ENCODE results near the gene MICB.
A peak's percentile ranks its signal among the peaks of the same experiment; 100 is the strongest.

MICB gene

GRCh38 chr6:31510007-31510406 is 12.1 kb downstream of the MICB start:
- no peak for DNase-seq

DNA sequence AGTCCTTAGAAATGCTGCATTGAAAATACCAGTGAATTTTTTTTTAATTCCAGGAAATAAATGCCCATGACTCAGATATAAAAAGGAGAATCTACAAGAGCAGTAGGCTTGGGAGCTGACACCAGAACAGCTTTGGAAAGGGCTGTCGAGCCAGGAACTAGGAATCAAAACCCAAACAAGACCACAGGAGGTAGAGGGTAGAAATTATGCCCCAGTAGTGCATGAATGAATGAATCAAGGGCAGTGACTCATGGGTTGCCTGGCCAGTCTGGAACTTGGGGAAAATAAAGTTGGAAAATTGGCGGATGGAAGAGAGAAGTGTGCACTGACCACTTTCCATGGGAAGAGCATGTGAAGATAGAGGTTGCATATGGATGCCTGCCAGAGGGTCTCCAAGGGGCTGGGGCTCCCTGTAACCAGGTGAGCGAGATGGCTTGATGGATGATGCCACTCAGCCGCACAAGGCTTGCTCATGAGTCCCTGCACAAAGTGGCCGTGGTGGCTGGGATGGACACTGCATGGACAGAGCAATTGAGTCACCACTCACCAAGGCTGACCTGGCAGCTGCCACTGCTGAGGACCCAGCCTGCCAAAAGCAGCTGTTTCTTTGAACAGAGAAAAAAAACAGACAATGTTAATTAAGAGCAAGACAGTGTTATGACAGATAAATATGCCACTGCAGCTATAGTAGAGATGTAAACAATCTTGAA is 15.7 kb downstream of the MICB start:
- DNase-seq = peak; percentile 40

DNA sequence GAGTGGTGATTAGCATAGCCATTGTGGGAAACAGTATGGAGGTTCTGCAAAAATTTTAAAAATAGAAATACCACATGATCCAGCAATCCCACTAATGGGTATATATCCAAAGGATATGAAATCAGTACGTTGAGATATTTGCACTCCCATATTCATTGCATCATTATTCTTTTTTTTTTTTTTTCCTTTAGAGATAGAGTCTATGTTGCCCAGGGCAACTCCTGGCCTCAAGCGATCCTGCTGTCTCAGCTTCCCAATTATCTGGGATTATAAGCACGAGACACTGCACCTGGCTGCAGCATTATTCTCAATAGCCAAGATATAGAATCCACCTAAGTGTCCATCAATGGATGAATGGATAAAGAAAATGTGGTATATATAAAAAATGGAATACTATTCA is 23.9 kb downstream of the MICB start:
- no peak for DNase-seq

DNA sequence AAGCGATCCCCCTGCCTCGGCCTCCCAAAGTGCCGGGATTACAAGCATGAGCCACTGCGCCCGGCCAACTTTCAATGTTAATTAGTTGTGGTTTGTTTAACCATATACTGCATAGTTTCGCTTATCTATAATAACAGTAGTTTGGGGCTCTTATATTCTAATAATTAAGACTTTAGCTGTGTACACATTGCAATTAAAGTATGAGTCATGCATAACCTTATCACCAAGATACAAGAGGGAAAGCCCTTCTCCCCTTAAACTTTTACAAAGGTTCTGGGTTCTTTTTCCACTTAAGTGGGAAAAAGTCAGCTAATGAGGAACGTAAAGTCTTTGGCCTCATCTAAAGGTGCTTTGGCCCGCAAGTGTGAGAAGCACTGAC is 27.6 kb downstream of the MICB start:
- DNase-seq = no peak

GRCh38 chr6:31525932-31526591 is 28.1 kb downstream of the MICB start:
- peak; percentile 68 for DNase-seq

GRCh38 chr6:31528307-31528777 is 30.4 kb downstream of the MICB start:
- no peak for DNase-seq

DNA sequence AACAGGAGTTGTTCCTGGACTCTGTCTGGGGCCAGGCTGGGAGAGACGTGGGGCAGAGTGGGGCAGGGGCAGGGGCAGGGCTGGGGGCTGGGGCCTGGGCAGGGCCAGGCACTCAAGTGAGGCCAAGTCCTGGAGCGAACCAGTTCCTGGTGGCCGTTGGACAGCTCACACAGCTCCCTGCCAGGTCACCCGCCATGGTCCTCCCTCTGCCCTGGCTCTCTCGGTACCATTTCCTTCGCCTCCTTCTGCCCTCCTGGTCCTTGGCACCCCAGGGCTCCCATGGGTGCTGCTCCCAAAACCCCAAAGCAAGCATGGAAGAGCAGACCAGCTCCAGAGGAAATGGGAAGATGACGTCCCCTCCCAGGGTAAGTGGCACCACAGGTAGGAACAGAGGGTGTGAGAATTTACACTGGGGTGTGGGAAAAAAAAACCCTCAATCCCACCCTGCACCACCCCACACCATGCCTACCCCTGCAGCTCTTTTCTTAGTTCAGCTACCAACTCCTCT is 30.9 kb downstream of the MICB start, which contains the start of gene MCCD1:
TSS of gene MCCD1 (plus strand) at position 142 of the 508 bp plus-strand sequence. CDS start at position 195, 53 bp downstream.
- no peak for DNase-seq

- DNase-seq = no peak
These were observed 31.6 kb downstream of the MICB start for GRCh38 chr6:31529329-31530150.

- DNase-seq = no peak
These were observed 32.7 kb downstream of the MICB start for GRCh38 chr6:31530659-31531058.

DNA sequence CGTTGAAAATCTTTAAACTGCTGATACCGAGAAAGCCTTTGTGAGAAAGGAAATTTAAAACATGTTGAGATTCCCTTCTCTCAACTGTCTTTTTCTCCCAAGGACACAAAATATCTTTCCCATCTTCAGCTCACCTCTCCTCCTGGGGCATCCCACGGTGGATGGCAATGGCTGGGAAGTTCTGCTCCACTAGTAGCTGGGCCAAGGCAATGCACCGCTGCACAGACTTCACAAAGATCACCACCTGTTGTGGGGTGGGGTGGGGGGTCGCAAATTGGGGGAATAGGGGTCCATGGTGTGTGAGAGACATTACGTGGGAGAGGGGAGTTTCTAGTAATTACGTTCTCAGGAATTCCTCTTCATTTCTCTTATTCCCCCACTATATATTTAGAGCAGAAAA is 33.2 kb downstream of the MICB start:
- DNase-seq = no peak

DNA sequence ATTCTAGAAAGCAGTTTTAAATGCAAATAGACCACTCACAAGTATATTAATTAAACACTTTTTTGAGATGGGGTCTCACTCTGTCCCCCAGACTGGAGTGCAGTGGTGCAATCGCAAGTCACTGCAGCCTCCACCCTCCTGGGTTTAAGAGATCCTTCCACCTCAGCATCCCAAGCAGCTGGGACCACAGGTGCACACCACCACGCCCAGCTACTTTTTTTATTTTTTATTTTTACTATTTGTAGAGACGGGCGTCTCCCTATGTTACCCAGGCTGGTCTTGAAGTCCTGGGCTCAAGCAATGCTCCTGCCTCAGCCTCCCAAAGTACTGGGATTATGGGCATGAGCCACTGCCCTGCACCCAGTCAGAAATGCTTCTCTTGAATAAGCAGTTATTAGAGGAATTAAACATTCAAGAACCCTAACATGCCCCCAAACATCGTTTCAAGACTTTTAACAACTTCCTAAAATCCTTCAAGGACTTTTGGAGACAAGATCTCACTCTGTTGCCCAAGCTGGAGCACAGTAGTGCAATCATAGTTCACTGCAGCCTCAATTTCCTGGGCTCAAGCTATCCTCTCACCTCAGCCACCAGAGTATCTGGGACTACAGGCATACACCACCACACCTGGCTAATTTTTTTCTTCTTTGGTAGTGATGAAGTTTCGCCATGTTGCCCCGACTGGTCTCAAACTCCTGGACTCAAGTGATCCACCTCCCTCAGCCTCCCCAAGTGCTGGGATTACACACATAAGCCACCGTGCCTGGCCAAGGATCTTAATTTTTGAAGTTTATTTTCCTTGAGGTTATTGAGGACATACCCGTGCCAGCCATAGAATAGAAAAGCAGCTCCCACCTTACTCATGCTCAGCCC is 34.1 kb downstream of the MICB start:
- no peak for DNase-seq

- no peak for DNase-seq
These were observed 34.9 kb downstream of the MICB start for GRCh38 chr6:31532644-31533454.

- no peak for DNase-seq
These were observed 35.5 kb downstream of the MICB start for GRCh38 chr6:31533455-31533841.

- no peak for DNase-seq
These were observed 36.1 kb downstream of the MICB start for GRCh38 chr6:31534011-31534410.

DNA sequence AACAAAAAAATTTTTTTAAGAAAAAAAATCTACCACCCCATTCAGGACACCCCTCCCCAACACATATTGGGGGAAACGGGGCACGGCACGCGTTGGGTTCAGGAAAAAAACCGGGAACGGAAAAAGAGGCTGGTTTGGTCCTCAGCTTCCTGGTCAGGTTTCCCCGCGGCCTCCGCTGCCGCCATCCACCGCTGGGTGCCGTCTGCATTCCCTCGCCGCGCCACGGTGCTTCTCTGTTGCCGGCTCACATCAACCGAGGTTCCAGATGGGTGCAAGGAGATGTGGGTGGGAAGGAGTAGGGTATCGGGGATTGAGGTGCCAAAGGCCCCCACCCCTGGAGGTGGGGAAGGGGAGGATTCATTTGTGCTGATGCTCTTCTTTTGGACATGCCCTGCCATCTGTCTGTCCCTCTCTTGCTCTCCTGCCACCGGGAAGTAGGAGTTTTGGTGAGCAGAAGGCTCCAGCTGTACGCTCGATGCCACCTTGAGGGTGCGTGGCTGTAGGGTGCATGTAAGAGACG is 36.6 kb downstream of the MICB start:
- DNase-seq = no peak

- DNase-seq = no peak
These were observed 37.8 kb downstream of the MICB start for GRCh38 chr6:31535538-31536324.

GRCh38 chr6:31538805-31539400 is 41.0 kb downstream of the MICB start:
- DNase-seq = no peak

DNA sequence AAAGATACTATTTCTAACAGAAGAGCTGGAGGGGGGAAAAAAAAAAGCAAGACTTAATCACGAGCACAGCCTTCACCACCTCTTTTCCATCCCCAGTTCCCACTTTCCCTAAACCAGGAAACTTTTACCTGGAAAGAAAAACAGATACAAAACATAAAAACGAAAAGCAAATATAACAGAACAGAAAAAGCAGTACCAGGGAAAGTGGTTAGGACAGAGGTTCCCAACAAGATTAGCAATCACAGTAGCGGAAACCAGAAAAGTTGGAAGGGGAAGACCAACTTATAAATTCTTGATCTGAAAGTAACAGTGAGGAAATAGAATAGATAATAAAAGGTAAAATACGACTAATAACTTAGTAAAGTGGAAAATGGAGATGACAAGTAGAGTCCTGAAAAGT is 42.7 kb downstream of the MICB start:
- DNase-seq = no peak

DNA sequence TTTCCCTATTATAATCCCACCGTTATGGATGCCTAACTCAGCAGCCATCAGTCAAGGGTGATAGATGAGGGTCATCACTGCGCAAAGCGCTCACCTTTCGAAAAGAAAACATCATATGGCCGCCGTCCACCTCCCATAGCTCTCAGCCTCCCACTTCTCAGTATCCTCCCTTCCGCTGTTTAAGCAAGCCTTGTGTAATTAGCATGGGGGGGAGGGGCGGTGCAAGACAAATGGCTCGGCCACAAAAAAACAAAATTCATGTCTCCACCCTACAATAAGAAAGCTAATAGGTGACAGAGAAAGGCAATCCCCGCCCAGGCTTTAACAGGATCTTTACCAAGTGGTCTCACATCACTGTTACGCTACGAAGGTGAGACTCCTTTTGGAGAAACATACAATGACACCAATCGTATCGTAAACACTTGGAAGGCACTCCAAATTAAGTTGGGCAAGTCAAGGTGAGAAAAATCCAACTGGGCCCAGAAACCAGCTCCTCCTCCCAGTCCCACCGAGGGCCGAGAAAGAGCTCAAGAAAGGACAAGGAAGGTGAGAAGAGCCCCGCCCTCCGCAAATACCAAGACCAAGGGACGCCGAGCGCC is 43.2 kb downstream of the MICB start:
- DNase-seq = peak; percentile 45
